Measurements from ENCODE around the gene DNM1L.

DNM1L gene

GRCh38 chr12:32651151-32651955 is 27.7 kb upstream of the DNM1L start:
- Histone ChIP-seq H3K36me3 (no peaks in the 10 kb centered on the region), H3K4me3 (no peak overlapping the region), H3K4me1 (peaks cover 0 to 6% (median 3%) of the 10 kb centered on the region in 4 donors), H3K9me3 (no peaks in the 10 kb centered on the region), H3K27me3 (no peaks in the 10 kb centered on the region), H3K27ac (no peak overlapping the region)
- no peak for DNase-seq
- intact Hi-C loops (cut with DNase I; ENCODE audit: low total_unique reads) = no loop called here
- TF ChIP-seq, protein P1, sequence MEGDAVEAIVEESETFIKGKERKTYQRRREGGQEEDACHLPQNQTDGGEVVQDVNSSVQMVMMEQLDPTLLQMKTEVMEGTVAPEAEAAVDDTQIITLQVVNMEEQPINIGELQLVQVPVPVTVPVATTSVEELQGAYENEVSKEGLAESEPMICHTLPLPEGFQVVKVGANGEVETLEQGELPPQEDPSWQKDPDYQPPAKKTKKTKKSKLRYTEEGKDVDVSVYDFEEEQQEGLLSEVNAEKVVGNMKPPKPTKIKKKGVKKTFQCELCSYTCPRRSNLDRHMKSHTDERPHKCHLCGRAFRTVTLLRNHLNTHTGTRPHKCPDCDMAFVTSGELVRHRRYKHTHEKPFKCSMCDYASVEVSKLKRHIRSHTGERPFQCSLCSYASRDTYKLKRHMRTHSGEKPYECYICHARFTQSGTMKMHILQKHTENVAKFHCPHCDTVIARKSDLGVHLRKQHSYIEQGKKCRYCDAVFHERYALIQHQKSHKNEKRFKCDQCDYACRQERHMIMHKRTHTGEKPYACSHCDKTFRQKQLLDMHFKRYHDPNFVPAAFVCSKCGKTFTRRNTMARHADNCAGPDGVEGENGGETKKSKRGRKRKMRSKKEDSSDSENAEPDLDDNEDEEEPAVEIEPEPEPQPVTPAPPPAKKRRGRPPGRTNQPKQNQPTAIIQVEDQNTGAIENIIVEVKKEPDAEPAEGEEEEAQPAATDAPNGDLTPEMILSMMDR (IDR thresholded peaks at IDR 0.05) = no peak

DNA sequence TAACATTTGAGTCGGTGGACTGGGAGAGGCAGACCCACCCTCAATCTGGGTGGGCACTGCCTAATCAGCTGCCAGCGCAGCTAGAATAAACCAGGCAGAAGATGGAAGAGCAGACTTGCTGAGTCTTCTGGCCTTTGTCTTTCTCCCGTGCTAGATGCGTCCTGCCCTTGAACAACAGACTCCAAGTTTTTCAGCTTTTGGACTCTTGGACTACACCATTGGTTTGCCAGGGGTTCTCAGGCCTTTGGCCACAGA is 27.2 kb upstream of the DNM1L start:
- DNase-seq = no peak
- intact Hi-C loops (cut with DNase I; ENCODE audit: low total_unique reads) = no loop called here
- Histone ChIP-seq H3K4me3 (no peak overlapping the region), H3K36me3 (no peaks in the 10 kb centered on the region), H3K4me1 (peaks cover 0 to 5% (median 1%) of the 10 kb centered on the region in 4 donors), H3K9me3 (no peaks in the 10 kb centered on the region), H3K27ac (no peak overlapping the region), H3K27me3 (no peaks in the 10 kb centered on the region)
- TF ChIP-seq, protein P1 (IDR thresholded peaks at IDR 0.05) = no peak

GRCh38 chr12:32659908-32660440 is 19.1 kb upstream of the DNM1L start:
- Histone ChIP-seq H3K36me3 (no peaks in the 10 kb centered on the region), H3K4me3 (no peak overlapping the region), H3K9me3 (no peaks in the 10 kb centered on the region), H3K4me1 (peaks cover 0 to 19% (median 4%) of the 10 kb centered on the region in 4 donors), H3K27me3 (no peaks in the 10 kb centered on the region), H3K27ac (peak overlapping the region in 1 of 2 donors; percentile 28)
- DNase-seq = no peak
- TF ChIP-seq, protein P1 (IDR thresholded peaks at IDR 0.05) = no peak
- intact Hi-C loops (cut with DNase I; ENCODE audit: low total_unique reads) = loop anchor here (5.0 kb wide), 1 partner anchor 203 kb away; no protein-coding TSS in a partner anchor

DNA sequence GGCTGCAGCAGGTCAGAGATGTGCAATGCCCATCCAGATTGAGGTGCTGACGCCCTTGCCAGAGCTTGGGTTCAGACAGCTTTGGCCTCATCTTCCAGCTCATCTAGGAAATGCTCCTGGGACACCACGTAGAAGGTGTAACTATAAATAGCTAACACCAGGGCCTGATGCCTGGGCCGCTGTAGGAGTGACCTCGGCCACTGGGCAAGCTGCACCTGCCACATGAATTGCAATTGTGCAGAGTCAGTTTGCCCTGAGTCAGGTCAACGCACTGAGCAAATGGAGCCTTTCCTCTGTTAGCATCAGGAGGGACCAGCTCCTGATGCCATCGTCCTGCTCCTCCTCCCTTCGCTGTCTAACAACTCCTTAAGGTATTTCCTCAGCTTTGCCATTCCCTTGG is 17.4 kb upstream of the DNM1L start:
- Histone ChIP-seq H3K4me1 (peaks cover 0 to 19% (median 4%) of the 10 kb centered on the region in 4 donors), H3K4me3 (no peak overlapping the region), H3K27ac (no peak overlapping the region), H3K9me3 (no peaks in the 10 kb centered on the region), H3K27me3 (no peaks in the 10 kb centered on the region), H3K36me3 (no peaks in the 10 kb centered on the region)
- intact Hi-C loops (cut with DNase I; ENCODE audit: low total_unique reads) = no loop called here
- TF ChIP-seq, protein P1 (IDR thresholded peaks at IDR 0.05) = no peak
- no peak for DNase-seq

- no peak for DNase-seq
- Histone ChIP-seq H3K4me1 (peaks cover 0 to 19% (median 4%) of the 10 kb centered on the region in 4 donors), H3K9me3 (no peaks in the 10 kb centered on the region), H3K27ac (no peak overlapping the region), H3K4me3 (no peak overlapping the region), H3K27me3 (no peaks in the 10 kb centered on the region), H3K36me3 (no peaks in the 10 kb centered on the region)
- intact Hi-C loops (cut with DNase I; ENCODE audit: low total_unique reads) = no loop called here
- TF ChIP-seq, protein P1 (IDR thresholded peaks at IDR 0.05) = no peak
Observed at GRCh38 chr12:32662665-32663064, 16.4 kb upstream of the DNM1L start.

Data from tibial artery (tissue), 4 donors.